HG03025 (cell line): ENCODE data around the gene KRTAP10-4.
"Not testable (repeated sequence)": the region's sequence is repeated elsewhere in the genome, so short reads cannot be mapped to it uniquely, and the experiment has no call there.

Experiments used
- ATAC-seq: cut with Tn5 transposase; IDR thresholded peaks from one replicate; pipeline ENCODE4 v1.9.1; 2021; ENCODE audit warnings: mild to moderate bottlenecking, moderate library complexity; ENCODE audit not compliant: unreplicated experiment, low FRiP score

KRTAP10-4 gene

GRCh38 chr21:44575307-44576024, 1.9 kb downstream of the KRTAP10-4 start:
- no peak for ATAC-seq

- ATAC-seq = no peak
Observed at GRCh38 chr21:44576025-44576420, 2.5 kb downstream of the KRTAP10-4 start.

- ATAC-seq = no peak
Observed at GRCh38 chr21:44578371-44579055, 5.0 kb downstream of the KRTAP10-4 start.

- ATAC-seq = no peak
Observed at GRCh38 chr21:44579056-44579832, 5.7 kb downstream of the KRTAP10-4 start.

GRCh38 chr21:44579833-44580144, 6.3 kb downstream of the KRTAP10-4 start:
- no peak for ATAC-seq

DNA sequence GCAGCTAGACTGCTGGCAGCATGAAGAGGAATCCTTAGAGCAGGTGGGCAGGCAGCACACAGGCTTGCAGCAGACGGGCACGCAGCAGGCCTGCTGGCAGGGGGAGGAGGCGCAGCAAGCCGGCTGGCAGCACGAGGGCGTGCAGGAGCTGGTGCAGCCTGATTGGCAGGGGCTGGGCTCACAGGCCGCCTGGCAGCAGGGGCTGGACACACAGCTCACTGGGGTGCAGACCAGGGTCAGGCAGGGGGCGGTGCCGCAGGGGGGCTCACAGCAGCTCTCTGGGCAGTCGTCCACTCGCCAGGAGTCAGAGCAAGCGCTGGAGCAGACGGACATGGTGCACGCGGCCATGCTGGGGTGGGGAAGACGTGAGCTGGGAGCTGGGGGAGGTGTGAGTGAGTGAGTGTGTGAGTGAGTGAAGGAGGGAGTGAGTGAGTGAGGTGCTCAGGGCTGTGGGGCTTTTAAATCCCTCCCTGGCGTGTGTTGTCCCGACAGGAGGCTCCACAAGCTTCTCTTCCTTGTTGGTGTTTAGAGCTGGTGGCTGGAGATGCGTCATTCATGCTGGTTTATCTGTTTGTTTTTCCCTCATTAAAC, 6.8 kb downstream of the KRTAP10-4 start, which contains the start of gene KRTAP10-5:
Gene KRTAP10-5, minus strand, starts transcription at position 374 of the 591 bp plus-strand sequence. Its CDS starts 26 bp downstream, at position 348.
- not testable (repeated sequence) for ATAC-seq

DNA sequence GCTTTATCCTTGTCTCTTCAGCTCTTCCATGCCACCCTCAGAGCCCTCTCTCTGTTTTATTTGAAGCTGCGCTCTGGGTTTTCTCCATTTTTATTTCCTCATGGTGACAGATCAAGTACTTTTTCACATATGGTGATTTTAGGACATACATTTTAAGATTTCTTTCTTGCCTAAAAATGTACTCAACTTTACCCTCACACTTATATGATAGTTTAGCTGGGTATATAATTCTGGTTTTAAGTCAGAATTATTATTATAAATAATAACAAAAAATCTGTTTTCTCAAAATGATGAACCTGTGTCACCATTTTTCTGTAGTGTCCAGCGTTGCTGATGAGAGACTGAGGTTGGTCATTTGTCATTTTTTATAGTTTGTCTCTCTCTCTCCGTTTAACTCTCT, 7.6 kb downstream of the KRTAP10-4 start:
- ATAC-seq = no peak

DNA sequence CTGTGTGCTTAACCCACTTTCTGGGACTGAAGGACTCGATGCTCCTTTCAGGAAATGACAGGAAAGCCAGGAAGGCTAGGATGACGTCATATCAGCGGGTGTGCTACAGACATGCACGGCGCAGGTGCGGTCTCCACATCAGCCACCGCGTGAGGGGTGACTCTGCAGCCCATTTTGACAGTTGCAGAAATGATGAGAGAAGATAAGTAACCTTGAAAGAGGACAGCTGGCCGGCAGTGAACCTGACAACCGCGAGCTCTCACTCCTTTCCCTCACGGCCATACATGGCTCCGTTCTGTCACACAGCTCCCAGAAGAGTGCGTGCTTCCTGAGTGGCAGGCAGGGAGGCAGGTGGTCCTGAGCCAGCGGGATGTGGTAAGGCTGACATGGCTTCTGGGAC, 8.5 kb downstream of the KRTAP10-4 start:
- ATAC-seq = no peak

- ATAC-seq = no peak
Observed at GRCh38 chr21:44583089-44583799, 9.7 kb downstream of the KRTAP10-4 start.

DNA sequence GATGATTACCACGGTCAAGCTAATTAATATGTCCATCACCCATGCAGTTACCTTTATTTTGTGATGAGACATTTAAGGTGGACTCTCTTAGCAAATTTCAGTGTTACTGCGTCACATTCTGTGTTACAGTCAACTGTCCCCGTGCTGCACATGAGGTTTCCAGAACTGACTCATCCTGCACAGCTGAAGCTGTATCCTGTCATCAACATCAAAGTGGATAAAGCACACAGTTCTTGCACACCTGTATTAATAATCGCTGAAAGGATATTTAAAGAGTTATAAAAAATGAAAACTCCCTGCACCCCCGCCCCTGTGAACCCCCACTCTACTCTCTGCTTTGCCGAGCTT, 10.2 kb downstream of the KRTAP10-4 start:
- ATAC-seq = no peak

DNA sequence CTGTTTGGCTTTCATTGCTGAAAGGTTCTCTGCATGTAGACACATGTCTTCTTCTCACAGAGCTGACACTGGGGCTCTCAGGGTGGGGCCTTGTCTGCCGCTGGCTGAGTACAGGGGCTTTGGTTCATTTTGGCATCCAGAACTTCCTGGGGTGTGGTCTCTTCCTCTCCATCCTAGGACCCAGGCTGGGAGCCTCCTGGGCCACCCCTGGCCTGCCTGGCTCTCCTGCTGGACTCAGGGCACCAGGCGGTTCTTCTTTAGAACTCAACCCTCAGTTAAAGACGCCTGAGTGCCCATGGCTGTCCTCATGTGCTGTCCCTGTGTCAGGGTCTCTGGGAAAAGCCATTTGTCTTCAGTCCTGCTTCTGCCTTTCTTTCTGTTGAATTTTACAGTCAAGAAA, 12.4 kb downstream of the KRTAP10-4 start:
- ATAC-seq = no peak

DNA sequence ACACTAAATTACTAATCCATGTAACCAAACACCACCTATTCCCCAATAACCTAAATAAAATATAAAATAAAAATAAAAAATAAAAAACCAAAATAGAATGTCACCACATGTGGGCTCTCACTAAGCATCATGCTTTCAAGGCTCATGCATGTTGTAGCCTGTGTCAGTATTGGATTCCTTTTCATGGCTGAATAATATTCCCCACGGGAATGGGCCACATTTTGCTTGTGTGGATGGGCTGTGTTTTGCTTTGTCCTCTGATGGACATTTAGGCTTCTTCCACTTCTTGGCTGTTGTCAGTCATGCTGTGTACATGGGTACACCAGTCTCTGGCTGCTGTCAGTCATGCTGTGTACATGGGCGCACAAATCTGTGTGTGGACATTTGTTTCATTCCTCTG, 15.6 kb downstream of the KRTAP10-4 start:
- no peak for ATAC-seq

GRCh38 chr21:44589586-44590305, 16.2 kb downstream of the KRTAP10-4 start:
- ATAC-seq = no peak

GRCh38 chr21:44590311-44590721, 16.8 kb downstream of the KRTAP10-4 start:
- no peak for ATAC-seq

- not testable (repeated sequence) for ATAC-seq
Observed at GRCh38 chr21:44590897-44591800, 17.6 kb downstream of the KRTAP10-4 start.

- ATAC-seq = not testable (repeated sequence)
Observed at GRCh38 chr21:44591801-44592130, 18.2 kb downstream of the KRTAP10-4 start.

- ATAC-seq = no peak
Observed at GRCh38 chr21:44592446-44593311, 19.1 kb downstream of the KRTAP10-4 start, which contains the start of gene KRTAP10-6. Gene KRTAP10-6 (minus strand): TSS chr21:44592505. CDS start chr21:44592484, 21 bp downstream.
